HCT116 (cell line): Measurements from ENCODE around the gene HNRNPK. TPM values are rescaled to one million over a fixed set of nuclear protein-coding genes. Genes with fewer than 3 reads are reported as not detected.

ENCODE experiments used
- ATAC-seq: fragments of 200-7000 bp; cut with Tn5 transposase; 2 replicates; pipeline ENCODE4 v1.9.1; 2020; ENCODE audit warnings: mild to moderate bottlenecking, moderate library complexity
- BruUV-seq: library from RNA; stranded (reverse); fragments of 400-500 nt; replicated peaks from 2 replicates; lab custom pipeline; 2021; lab: Mats Ljungman, UMichigan
- CTCF ChIA-PET: fragments of 300-600 bp; sonication (Branson Sonifier 250); formaldehyde crosslinking; loops from one replicate; lab custom pipeline; 2021; ENCODE audit warnings: antibody characterized with exemption; lab: Charles Lee
- POLR2A ChIA-PET: fragments of 300-600, 350-600 bp; sonication (Branson Sonifier 250); formaldehyde crosslinking; loops from one replicate; lab custom pipeline; 2021; ENCODE audit warnings: antibody characterized with exemption; lab: Charles Lee
- RAD21 ChIA-PET, 2 experiments: fragments of 300-600 bp; sonication (Branson Sonifier 250); formaldehyde crosslinking; loops; one replicate each; lab custom pipeline; 2023; ENCODE audit warnings: low total read pairs in 2 of 2; ENCODE audit not compliant: uncharacterized antibody in 2 of 2, unreplicated experiment in 2 of 2, low non-redundant PET in 1 of 2; lab: Charles Lee
- DNase-seq: peaks from one replicate; pipeline ENCODE4 v3.0.0-alpha.2; 2010; ENCODE audit warnings: low read depth, low spot score
- H2AFZ ChIP-seq: fragments of 200-600 bp; shearing (Covaris generic), sonication (generic); 2 replicates; pipeline ENCODE4 v1.6.1; 2017; ENCODE audit warnings: low read depth, mixed run types, mixed read lengths, antibody characterized with exemption, low read length; ENCODE audit not compliant: poor library complexity, severe bottlenecking
- H3K27ac ChIP-seq: 2 replicates; pipeline ENCODE4 v1.5.1; 2012; ENCODE audit warnings: low read depth, low read length
- H3K27me3 ChIP-seq: fragments of 200-600 bp; sonication (generic); 2 replicates; pipeline ENCODE4 v1.6.1; 2016; ENCODE audit warnings: mixed run types, low read length, mixed read lengths; ENCODE audit not compliant: insufficient read depth
- H3K36me3 ChIP-seq, 2 experiments: fragments of 200-500 bp in 1 of 2; fragments of 200-600 bp in 1 of 2; sonication (Bioruptor generic) in 1 of 2; sonication (generic) in 1 of 2; 2 replicates each; pipeline versions ENCODE4 v1.5.1 to v1.6.1; 2014 to 2016; ENCODE audit warnings: low read length in 2 of 2, inconsistent platforms in 1 of 2, mixed read lengths in 1 of 2, mixed run types in 1 of 2; ENCODE audit not compliant: insufficient read depth in 2 of 2, control insufficient read depth in 1 of 2
- H3K4me1 ChIP-seq, 2 experiments: fragments of 200-600 bp in 1 of 2; sonication (generic) in 1 of 2; 2 replicates each; pipeline versions ENCODE4 v1.5.1 to v1.6.1; 2012 to 2017; ENCODE audit warnings: low read length in 2 of 2, inconsistent platforms in 1 of 2, mild to moderate bottlenecking in 1 of 2, mixed read lengths in 1 of 2, mixed run types in 1 of 2, moderate library complexity in 1 of 2; ENCODE audit not compliant: insufficient read depth in 2 of 2, control insufficient read depth in 1 of 2
- H3K4me2 ChIP-seq: fragments of 200-600 bp; sonication (generic); 2 replicates; pipeline ENCODE4 v1.6.1; 2017; ENCODE audit warnings: mixed run types, low read length, mixed read lengths
- H3K4me3 ChIP-seq, 2 experiments: fragments of 200-600 bp in 1 of 2; sonication (generic) in 1 of 2; replicated peaks in 1 of 2; 2 replicates each; pipeline ENCODE4 v1.5.1; 2011 to 2016; ENCODE audit warnings: low read length in 2 of 2, control low read depth in 1 of 2, low read depth in 1 of 2, mild to moderate bottlenecking in 1 of 2, mixed read lengths in 1 of 2, mixed run types in 1 of 2
- H3K79me2 ChIP-seq: fragments of 200-600 bp; sonication (generic); 2 replicates; pipeline ENCODE4 v1.6.1; 2017; ENCODE audit warnings: mild to moderate bottlenecking, mixed run types, low read length, moderate library complexity, mixed read lengths; ENCODE audit not compliant: insufficient read depth
- H3K9ac ChIP-seq: fragments of 200-600 bp; sonication (generic); 2 replicates; pipeline ENCODE4 v1.6.1; 2016; ENCODE audit warnings: low read length, mixed read lengths
- H3K9me2 ChIP-seq: fragments of 200-600 bp; sonication (generic), shearing (Covaris generic); 2 replicates; pipeline ENCODE4 v1.6.1; 2017; ENCODE audit warnings: mixed run types, mild to moderate bottlenecking, moderate library complexity; ENCODE audit not compliant: insufficient read depth
- H3K9me3 ChIP-seq, 2 experiments: fragments of 200-500 bp in 1 of 2; fragments of 200-600 bp in 1 of 2; sonication (Bioruptor generic) in 1 of 2; sonication (generic) in 1 of 2; 2 replicates each; pipeline ENCODE4 v1.6.1; 2014 to 2017; ENCODE audit warnings: low read length in 2 of 2, mixed read lengths in 2 of 2, inconsistent platforms in 1 of 2, low read depth in 1 of 2, mild to moderate bottlenecking in 1 of 2, mixed run types in 1 of 2, moderate library complexity in 1 of 2; ENCODE audit not compliant: control insufficient read depth in 1 of 2, insufficient read depth in 1 of 2
- H4K20me1 ChIP-seq: fragments of 200-600 bp; sonication (generic), shearing (Covaris generic); 2 replicates; pipeline ENCODE4 v1.6.1; 2017; ENCODE audit warnings: mixed run types, mild to moderate bottlenecking, moderate library complexity; ENCODE audit not compliant: insufficient read depth
- CEBPB ChIP-seq: IDR thresholded peaks from 2 replicates; pipeline ENCODE4 v1.6.1; 2012; ENCODE audit warnings: low read depth
- EZH2 ChIP-seq: fragments of 200-600 bp; sonication (generic); IDR thresholded peaks from 2 replicates; pipeline ENCODE4 v1.6.1; 2017; ENCODE audit warnings: antibody characterized with exemption, mixed run types
- FOSL1 ChIP-seq: IDR thresholded peaks from 2 replicates; pipeline ENCODE4 v1.6.1; 2012; ENCODE audit warnings: low read depth
- JUND ChIP-seq: IDR thresholded peaks from 2 replicates; pipeline ENCODE4 v1.6.1; 2012
- POLR2A ChIP-seq: IDR thresholded peaks from 2 replicates; pipeline ENCODE4 v1.7.0; 2011; ENCODE audit warnings: borderline replicate concordance; ENCODE audit not compliant: insufficient read depth, insufficient read length; ENCODE audit errors: extremely low read depth
- POLR2AphosphoS5 ChIP-seq: IDR thresholded peaks from 2 replicates; pipeline ENCODE4 v1.6.1; 2011; ENCODE audit warnings: mild to moderate bottlenecking, low read depth, low read length, moderate library complexity
- intact Hi-C: fragments of 100-400 bp; cut with micrococcal nuclease; formaldehyde crosslinking; loops from 2 replicates; pipeline ENCODE4 v1.10.0; 2022
- total RNA-seq: library from RNA; stranded (reverse); gene quantifications from one replicate; pipeline ENCODE4 v1.2.1, GENCODE V29; 2021; ENCODE audit not compliant: unreplicated experiment
- TF ChIP-seq, protein P1 (sequence below): IDR thresholded peaks from 2 replicates; pipeline ENCODE4 v1.6.1; 2012

HNRNPK gene
- total RNA-seq, 1 experiment from 2014 or later, result 624 TPM

DNA sequence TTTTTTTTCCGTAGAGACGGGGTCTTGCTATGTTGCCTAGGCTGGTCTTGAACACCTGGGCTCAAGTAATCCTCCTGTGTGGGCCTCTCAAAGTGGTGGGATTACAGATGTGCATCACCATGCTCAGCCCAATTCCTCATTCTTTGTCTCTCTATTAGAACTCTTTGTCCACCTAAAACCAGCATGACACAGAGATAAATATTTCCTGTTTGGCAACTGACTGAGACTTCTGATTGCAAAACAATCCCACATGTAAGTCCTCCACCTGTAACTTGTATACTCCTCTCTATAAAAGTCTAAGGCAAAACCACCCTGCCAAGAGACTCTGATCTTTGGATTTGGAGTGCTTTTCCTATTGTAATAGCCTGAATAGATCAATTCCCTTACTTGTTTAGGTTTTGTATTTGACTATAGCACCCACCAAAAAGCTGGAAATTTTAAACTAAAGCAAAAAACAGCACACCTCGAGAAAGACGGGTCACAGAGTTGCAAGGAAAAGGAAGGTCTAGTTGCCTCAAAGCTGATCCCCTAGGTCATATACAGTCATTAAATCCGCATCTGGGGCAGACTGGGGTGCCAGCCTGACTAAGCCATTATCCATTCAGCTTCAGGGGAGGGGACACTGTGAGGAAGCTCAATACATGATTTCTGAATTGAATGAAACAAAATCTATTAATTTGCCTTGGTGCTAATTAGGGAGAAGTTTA is 45.3 kb downstream of the HNRNPK start:
- DNase-seq, result no peak
- Histone ChIP-seq H3K9me2 (no peaks in the 10 kb centered on the region), H3K4me1 (peaks cover 7 to 13% of the 10 kb centered on the region in 2 experiments; a peak in 3 of 4 replicates)
- TF ChIP-seq EZH2 (no peak), CEBPB (peak; percentile 76)
- TF ChIP-seq, protein P1, sequence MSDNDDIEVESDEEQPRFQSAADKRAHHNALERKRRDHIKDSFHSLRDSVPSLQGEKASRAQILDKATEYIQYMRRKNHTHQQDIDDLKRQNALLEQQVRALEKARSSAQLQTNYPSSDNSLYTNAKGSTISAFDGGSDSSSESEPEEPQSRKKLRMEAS, result peak; percentile 21; the same call in 1 of the 2 replicates
- TF ChIP-seq, all 23 proteins: peak for 2
- ChIA-PET RAD21 (no interaction called here), CTCF (interaction anchor here (1.0 to 1.3 kb wide), 3 partner anchors 14 to 462 kb away, joined by 3 to 6 read pairs (median 6); partner anchors contain the start of gene KIF27), POLR2A (interaction anchor here (0.7 to 1.2 kb wide), 3 partner anchors 45 to 343 kb away, joined by 3 read pairs; partner anchors contain the start of gene HNRNPK)
- intact Hi-C loops, result loop anchor here (10.0 kb wide), 2 partner anchors 460 to 1210 kb away; no protein-coding TSS in a partner anchor
- no peak overlapping the region for H3K9ac ChIP-seq
- no peaks in the 10 kb centered on the region for H3K9me3 ChIP-seq
- no peaks in the 10 kb centered on the region for H3K36me3 ChIP-seq
- H3K4me2 ChIP-seq, result 0 out of 2 replicates have a peak overlapping the region, but pooled peaks have one; percentile 5
- no peaks in the 10 kb centered on the region for H3K79me2 ChIP-seq
- BruUV-seq, result no TSS peak
- no peak overlapping the region for H3K27ac ChIP-seq
- H2AFZ ChIP-seq, result peak overlapping the region; percentile 71
- H3K27me3 ChIP-seq, result no peaks in the 10 kb centered on the region
- no peaks in the 10 kb centered on the region for H4K20me1 ChIP-seq
- H3K4me3 ChIP-seq, result no peak overlapping the region
- no peak for ATAC-seq

DNA sequence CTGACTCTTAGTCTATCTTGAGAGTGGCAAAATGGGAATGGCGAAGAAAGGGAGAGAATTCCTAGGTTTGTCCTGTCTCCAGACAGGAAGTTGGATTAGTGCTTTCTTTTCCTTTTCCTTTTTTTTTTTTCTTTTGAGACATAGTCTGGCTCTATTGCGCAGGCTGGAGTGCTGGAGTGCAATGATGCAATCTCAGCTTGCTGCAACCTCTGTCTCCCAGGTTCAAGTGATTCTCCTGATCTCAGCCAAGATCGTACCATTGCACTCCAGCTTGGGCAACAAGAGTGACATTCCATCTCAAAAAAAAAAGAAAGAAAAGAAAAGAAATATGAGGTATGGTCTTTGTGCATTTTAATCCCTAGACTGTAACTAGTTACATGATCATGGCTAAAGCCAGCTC is 46.2 kb downstream of the HNRNPK start:
- H3K27me3 ChIP-seq, result no peaks in the 10 kb centered on the region
- no peak overlapping the region for H3K4me3 ChIP-seq
- intact Hi-C loops, result loop anchor here (10.0 kb wide), 2 partner anchors 461 to 1211 kb away; no protein-coding TSS in a partner anchor
- H3K27ac ChIP-seq, result no peak overlapping the region
- ChIA-PET RAD21 (no interaction called here), POLR2A (no interaction called here), CTCF (no interaction called here)
- ATAC-seq (no peak), DNase-seq (no peak)
- no peaks in the 10 kb centered on the region for H3K9me2 ChIP-seq
- TF ChIP-seq FOSL1 (no peak), EZH2 (no peak), JUND (no peak), POLR2A (no peak), POLR2AphosphoS5 (no peak), CEBPB (0 out of 2 replicates have a peak, but pooled peaks have one; percentile 27)
- H3K79me2 ChIP-seq, result no peaks in the 10 kb centered on the region
- no TSS peak for BruUV-seq
- H2AFZ ChIP-seq, result no peak overlapping the region
- H3K4me1 ChIP-seq, result peaks cover 7 to 13% of the 10 kb centered on the region in 2 experiments; a peak in 3 of 4 replicates
- H3K4me2 ChIP-seq, result no peak overlapping the region
- H3K9me3 ChIP-seq, result no peaks in the 10 kb centered on the region
- H3K9ac ChIP-seq, result no peak overlapping the region
- no peaks in the 10 kb centered on the region for H3K36me3 ChIP-seq
- H4K20me1 ChIP-seq, result no peaks in the 10 kb centered on the region
